Skeletal muscle tissue (tissue), 4 donors: ENCODE results near the gene CEBPA. TPM values are rescaled to one million over a fixed set of nuclear protein-coding genes. Genes with fewer than 3 reads are reported as not detected.

Experiments
- H3K27ac ChIP-seq: one replicate; pipeline ENCODE4 v1.7.0; 2013; ENCODE audit warnings: mild to moderate bottlenecking, low read depth, low read length, inconsistent platforms
- H3K27me3 ChIP-seq, 3 donors: one replicate each; pipeline ENCODE4 v1.7.0; 2013; ENCODE audit warnings: low read length in 3 of 3; ENCODE audit not compliant: control insufficient read depth in 3 of 3, insufficient read depth in 3 of 3
- H3K36me3 ChIP-seq, 3 donors: one replicate each; pipeline ENCODE4 v1.7.0; 2013; ENCODE audit warnings: low read length in 3 of 3; ENCODE audit not compliant: control insufficient read depth in 3 of 3, insufficient read depth in 3 of 3
- H3K4me1 ChIP-seq, 3 donors: one replicate each; pipeline ENCODE4 v1.7.0; 2013; ENCODE audit warnings: low read length in 3 of 3, mild to moderate bottlenecking in 3 of 3; ENCODE audit not compliant: control insufficient read depth in 3 of 3, insufficient read depth in 3 of 3
- H3K4me3 ChIP-seq, 3 donors: one replicate each; pipeline ENCODE4 v1.7.0; 2013; ENCODE audit warnings: low read length in 3 of 3
- H3K9ac ChIP-seq, 3 donors: one replicate each; pipeline ENCODE4 v1.7.0; 2013; ENCODE audit warnings: low read length in 3 of 3, mild to moderate bottlenecking in 3 of 3, moderate library complexity in 2 of 3, low read depth in 1 of 3
- H3K9me3 ChIP-seq, 3 donors: one replicate each; pipeline ENCODE4 v1.7.0; 2013; ENCODE audit warnings: low read length in 3 of 3; ENCODE audit not compliant: control insufficient read depth in 3 of 3
- total RNA-seq: library from RNA; depleted of rRNA; stranded (reverse); fragments of >200 nt; gene quantifications from one replicate; pipeline ENCODE4 v1.2.3, GENCODE V29; 2014
- donor health status: Osteomylitis.

CEBPA gene
- total RNA-seq, 1 donor from 2014 or later, result 17.2 TPM

DNA sequence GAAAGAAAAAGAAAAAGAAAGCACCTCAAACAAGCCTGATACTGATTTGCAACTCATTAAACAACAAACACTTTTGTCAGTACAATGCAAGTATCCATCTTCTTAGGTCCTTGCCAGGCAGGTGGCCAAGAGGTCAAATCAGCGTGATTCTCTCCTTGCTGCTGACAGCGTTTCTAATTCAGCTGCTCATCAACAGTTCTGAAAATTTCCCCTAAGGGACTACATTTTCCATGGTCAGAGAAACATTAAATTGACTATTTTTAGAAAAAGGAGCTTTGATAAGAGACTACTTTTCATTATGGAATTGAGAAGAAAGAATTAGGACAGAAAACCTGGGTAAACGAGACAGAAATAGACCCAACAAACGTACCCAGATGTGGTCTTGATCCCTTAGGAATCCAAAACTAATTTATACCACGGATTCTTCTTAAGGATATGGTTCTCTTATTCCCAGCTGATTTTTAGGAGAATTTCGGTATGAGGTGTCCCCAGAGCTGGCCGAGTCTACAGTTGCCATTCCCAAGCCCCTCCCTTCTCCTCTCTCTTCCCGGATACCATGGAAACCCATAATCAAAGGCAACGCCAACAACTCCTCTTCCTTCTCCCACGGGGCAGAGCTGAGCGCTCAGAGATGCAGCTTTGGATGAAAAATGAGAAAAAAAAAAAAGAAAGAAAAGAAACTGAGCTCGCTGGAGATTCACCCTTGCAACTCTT is 41.7 kb upstream of the CEBPA start:
- Histone ChIP-seq H3K27ac (no peak overlapping the region), H3K9ac (no peak overlapping the region), H3K4me1 (peaks cover 0 to 8% (median 0%) of the 10 kb centered on the region in 3 donors), H3K27me3 (peaks cover 0 to 3% (median 0%) of the 10 kb centered on the region in 3 donors), H3K36me3 (no peaks in the 10 kb centered on the region), H3K4me3 (no peak overlapping the region), H3K9me3 (no peaks in the 10 kb centered on the region)

DNA sequence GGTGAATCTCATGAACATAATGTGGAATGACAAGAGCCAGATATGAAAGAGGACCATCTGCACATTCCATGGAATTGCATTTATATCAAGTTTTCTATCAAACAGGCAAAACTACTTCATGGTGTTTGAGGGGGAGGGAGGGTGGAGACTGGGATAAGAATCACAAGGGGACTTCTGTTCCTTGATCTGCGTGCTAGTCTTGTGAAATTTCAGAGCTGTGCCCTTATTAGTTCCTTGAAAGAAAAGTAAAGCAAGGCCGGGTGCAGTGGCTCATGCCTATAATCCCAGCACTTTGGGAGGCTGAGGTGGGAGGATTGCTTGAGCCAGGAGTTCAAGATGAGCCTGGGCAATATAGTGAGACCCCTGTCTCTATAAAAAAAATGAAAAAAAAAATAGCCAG is 41.0 kb upstream of the CEBPA start:
- no peaks in the 10 kb centered on the region for H3K9me3 ChIP-seq
- peaks cover 0 to 2% (median 0%) of the 10 kb centered on the region in 3 donors for H3K4me1 ChIP-seq
- no peak overlapping the region for H3K9ac ChIP-seq
- no peak overlapping the region for H3K4me3 ChIP-seq
- H3K36me3 ChIP-seq, result no peaks in the 10 kb centered on the region
- H3K27me3 ChIP-seq, result peaks cover 0 to 3% (median 0%) of the 10 kb centered on the region in 3 donors
- no peak overlapping the region for H3K27ac ChIP-seq

DNA sequence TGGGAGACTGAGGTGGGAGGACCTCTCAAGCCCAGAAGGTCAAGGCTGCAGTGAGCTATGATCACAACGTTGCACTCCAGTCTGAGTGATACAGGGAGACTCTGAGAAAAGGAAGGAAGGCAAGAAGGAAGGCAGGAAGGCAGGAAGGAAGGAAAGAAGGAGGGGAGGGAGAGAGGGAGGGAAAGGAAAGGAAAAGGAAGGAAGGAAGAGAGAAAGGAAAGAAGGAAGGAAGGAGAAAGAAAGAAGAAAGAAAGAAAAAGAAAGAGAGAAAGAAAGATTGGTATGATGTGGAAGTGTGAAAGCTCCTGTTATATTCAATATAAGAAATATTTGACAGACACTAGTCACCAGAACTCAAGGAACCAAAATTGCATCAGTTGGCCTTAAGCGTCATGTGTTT is 38.7 kb upstream of the CEBPA start:
- H3K9ac ChIP-seq, result no peak overlapping the region
- no peaks in the 10 kb centered on the region for H3K4me1 ChIP-seq
- no peak overlapping the region for H3K4me3 ChIP-seq
- peaks cover 0 to 3% (median 0%) of the 10 kb centered on the region in 3 donors for H3K27me3 ChIP-seq
- H3K27ac ChIP-seq, result no peak overlapping the region
- H3K36me3 ChIP-seq, result no peaks in the 10 kb centered on the region
- H3K9me3 ChIP-seq, result no peaks in the 10 kb centered on the region

DNA sequence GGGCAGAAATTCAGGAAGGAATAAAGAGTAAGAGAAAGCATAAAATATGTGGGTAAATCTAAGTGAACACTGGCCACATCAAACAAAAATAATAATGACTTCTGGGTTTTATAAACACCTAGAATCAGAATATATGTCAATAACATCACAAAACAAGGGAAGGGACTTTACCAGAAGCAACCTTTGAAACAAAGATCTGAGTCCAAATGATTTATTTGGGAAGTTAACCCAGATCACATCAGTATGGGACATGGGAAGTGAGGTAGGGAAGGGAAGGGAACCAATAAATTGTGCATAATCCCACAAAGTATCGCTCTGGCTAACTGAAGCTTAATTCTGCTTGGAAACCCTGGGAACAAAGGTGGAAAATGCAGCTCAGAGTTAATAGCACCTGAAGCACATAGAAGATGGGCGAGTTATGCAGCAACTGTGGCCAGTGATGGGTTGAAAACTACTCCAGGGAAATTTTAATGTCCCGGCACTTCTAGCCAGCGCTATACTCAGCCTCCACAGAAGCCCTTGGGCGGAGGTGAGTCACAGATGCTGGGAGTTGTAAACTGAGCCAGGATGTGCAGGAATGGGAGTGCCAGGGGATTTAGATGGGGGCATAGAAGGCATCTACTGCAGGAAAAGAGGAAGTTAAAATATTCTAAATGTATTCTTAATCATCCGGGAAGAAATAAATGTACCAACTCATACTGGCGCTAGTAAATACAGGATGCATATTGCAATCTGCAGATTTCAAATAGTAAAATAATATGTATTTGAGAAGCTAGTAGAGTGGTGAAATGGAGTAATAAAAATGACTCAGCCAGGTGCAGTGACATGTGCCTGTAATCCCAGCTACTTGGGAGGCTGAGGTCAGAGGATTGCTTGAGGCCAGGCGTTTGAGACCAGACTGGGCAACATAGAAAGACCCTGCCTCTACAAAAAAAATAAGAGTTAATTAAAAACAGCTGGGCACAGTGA is 37.0 kb upstream of the CEBPA start:
- Histone ChIP-seq H3K36me3 (no peaks in the 10 kb centered on the region), H3K9ac (no peak overlapping the region), H3K9me3 (no peaks in the 10 kb centered on the region), H3K27ac (no peak overlapping the region), H3K4me1 (no peaks in the 10 kb centered on the region), H3K27me3 (peaks cover 0 to under 1% (median 0%) of the 10 kb centered on the region in 3 donors), H3K4me3 (no peak overlapping the region)

DNA sequence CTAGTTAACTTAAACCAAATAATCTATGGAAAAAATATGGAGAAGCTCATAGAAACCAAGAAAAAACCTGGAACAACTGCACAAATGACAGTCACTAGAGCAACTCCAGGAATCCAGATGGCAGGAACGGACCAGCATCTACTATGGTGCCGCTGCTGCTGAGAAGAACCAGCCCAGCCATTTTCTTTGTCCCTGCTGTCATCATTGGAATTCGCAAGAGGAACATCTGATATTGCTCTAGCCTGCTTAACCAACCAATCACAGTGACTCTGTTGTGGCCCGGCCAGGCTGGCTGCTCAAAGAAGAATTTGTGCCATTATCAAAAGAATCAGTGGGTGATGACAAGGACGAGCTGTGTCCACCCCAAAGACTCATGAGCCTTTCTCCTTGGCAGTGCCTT is 33.1 kb upstream of the CEBPA start:
- no peak overlapping the region for H3K27ac ChIP-seq
- no peak overlapping the region for H3K4me3 ChIP-seq
- no peaks in the 10 kb centered on the region for H3K4me1 ChIP-seq
- H3K36me3 ChIP-seq, result no peaks in the 10 kb centered on the region
- H3K9me3 ChIP-seq, result no peaks in the 10 kb centered on the region
- no peak overlapping the region for H3K9ac ChIP-seq
- H3K27me3 ChIP-seq, result no peaks in the 10 kb centered on the region

DNA sequence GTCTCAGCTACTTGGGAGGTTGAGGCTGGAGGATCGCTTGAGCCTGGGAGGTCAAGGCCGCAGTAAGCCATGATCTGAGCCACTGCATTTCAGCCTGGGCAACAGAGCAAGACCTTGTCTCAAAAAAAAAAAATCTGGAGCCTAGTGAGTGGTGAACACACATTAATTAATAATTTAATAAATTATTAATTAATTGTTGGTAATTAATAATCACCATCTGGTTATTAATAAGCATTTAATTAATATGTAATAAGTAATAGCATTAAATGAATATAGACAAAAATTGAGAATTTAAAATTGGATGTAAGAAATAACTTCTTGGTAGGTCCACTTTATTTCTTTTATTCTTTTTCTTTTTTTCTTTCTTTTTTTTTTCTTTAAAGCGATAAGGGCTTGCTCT is 31.9 kb upstream of the CEBPA start:
- Histone ChIP-seq H3K36me3 (no peaks in the 10 kb centered on the region), H3K4me1 (peaks cover 0 to 2% (median 0%) of the 10 kb centered on the region in 3 donors), H3K27ac (no peak overlapping the region), H3K4me3 (no peak overlapping the region), H3K9me3 (no peaks in the 10 kb centered on the region), H3K27me3 (no peaks in the 10 kb centered on the region), H3K9ac (no peak overlapping the region)

DNA sequence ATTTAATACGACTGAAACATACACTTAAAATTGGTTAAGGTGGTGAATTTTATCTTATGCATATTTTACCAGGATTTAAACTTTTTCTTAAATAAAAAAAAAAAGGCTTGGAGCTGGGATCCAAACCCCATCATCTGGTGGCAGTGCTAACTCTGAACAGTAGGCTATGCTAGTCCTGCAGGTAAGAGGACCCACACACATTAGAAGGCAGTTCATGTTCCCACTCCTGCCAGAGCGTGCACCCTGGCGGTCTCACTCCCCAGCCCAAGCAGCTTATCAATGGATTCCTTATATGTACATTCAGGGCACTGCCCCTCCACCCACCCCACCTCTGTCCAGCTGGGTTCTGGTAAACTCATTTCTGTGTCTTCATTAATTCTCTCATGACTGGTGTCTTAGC is 31.3 kb upstream of the CEBPA start:
- H3K4me3 ChIP-seq, result no peak overlapping the region
- H3K4me1 ChIP-seq, result peaks cover 0 to 2% (median 0%) of the 10 kb centered on the region in 3 donors
- H3K9ac ChIP-seq, result no peak overlapping the region
- H3K9me3 ChIP-seq, result no peaks in the 10 kb centered on the region
- no peaks in the 10 kb centered on the region for H3K36me3 ChIP-seq
- no peaks in the 10 kb centered on the region for H3K27me3 ChIP-seq
- no peak overlapping the region for H3K27ac ChIP-seq

DNA sequence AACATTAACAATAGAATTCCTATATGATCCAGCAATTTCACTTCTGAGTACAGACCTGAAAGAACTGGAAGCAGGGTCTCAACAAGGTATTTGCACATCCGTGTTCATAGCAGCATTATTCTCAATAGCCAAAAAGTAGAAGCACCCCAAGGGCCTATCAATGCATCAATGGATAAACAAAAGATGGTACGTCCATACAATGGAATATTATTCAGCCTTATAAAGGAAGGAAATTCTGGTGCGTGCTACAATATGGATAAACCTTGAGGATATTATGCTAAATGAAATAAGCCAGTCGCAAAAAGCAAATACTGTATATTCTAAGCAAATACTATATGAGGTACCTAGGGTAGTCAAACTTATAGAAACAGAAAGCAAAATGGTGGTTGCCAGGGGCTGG is 30.8 kb upstream of the CEBPA start:
- H3K9ac ChIP-seq, result no peak overlapping the region

DNA sequence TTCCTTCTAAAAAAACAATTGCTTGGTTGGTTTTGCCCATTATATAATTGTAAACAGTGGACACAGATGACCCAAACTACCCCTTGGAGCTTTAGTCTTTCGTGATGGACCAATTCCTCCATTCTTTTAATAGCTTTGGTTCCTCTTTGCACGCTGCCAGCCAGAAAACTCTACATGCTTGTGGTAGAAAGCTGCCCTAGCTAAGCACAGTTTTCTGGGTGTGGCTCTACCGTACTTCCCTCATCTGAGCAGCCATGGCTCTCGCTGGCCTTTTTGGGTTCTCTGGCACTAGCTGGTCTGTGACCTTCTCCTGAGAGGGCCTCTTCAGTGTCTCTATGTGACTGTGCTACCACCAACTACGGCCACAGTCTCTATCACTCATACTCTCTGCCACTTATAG is 29.9 kb upstream of the CEBPA start:
- Histone ChIP-seq H3K27ac (no peak overlapping the region), H3K9me3 (no peaks in the 10 kb centered on the region)

More for the DNA sequence above, 30.8 kb upstream of the CEBPA start:
- no peak overlapping the region for H3K27ac ChIP-seq
- peaks cover 0 to 2% (median 0%) of the 10 kb centered on the region in 3 donors for H3K4me1 ChIP-seq
- no peaks in the 10 kb centered on the region for H3K36me3 ChIP-seq
- no peaks in the 10 kb centered on the region for H3K27me3 ChIP-seq
- H3K9me3 ChIP-seq, result no peaks in the 10 kb centered on the region
- H3K4me3 ChIP-seq, result no peak overlapping the region

DNA sequence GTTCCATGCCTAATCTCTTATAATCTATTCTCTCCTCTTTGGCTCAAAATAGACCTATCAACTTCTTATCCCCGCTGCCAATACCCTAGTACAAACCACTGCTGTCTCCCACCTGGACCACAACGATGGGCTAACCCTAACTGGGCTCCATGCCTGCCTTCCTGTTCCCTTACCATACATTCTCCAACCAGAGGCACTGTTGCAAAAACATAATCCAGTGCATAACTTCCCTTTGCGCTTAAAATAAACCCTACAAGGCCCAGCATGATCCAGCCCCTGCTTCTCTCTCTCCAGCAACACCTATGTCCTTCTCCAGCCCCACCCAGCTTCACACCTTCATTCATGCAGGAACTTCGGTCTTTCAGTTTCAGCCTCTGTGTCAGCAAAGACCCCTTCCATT is 27.4 kb upstream of the CEBPA start:
- Histone ChIP-seq H3K4me1 (peaks cover 0 to 9% (median 9%) of the 10 kb centered on the region in 3 donors), H3K27me3 (no peaks in the 10 kb centered on the region), H3K9me3 (peaks cover 0 to 3% (median 2%) of the 10 kb centered on the region in 3 donors), H3K9ac (no peak overlapping the region), H3K4me3 (no peak overlapping the region), H3K27ac (no peak overlapping the region), H3K36me3 (no peaks in the 10 kb centered on the region)

More for the DNA sequence above, 29.9 kb upstream of the CEBPA start:
- peaks cover 0 to 2% (median 0%) of the 10 kb centered on the region in 3 donors for H3K4me1 ChIP-seq
- H3K36me3 ChIP-seq, result no peaks in the 10 kb centered on the region
- H3K27me3 ChIP-seq, result no peaks in the 10 kb centered on the region
- no peak overlapping the region for H3K9ac ChIP-seq
- H3K4me3 ChIP-seq, result no peak overlapping the region
